ENCODE results near the gene ART3.
"Not testable (repeated sequence)": the region's sequence is repeated elsewhere in the genome, so short reads cannot be mapped to it uniquely, and the experiment has no call there.

ART3 gene

GRCh38 chr4:76074468-76074867, at the start of gene ART3:
Gene ART3 (plus strand): TSS chr4:76074709. CDS start chr4:76075890, 1,181 bp downstream.
- no peak for DNase-seq

GRCh38 chr4:76028350-76028765, 46.2 kb upstream of the ART3 start:
- peak in 1 of 3 experiments; percentile 13 for DNase-seq

GRCh38 chr4:76029300-76029699, 45.2 kb upstream of the ART3 start:
- no peak for DNase-seq

GRCh38 chr4:76035141-76035540, 39.4 kb upstream of the ART3 start:
- no peak for DNase-seq

- no peak for DNase-seq
Observed at GRCh38 chr4:76035799-76036380, 38.6 kb upstream of the ART3 start, which contains the start of gene CXCL11. Gene CXCL11 (minus strand): TSS chr4:76036070. CDS start chr4:76035987, 83 bp downstream.

GRCh38 chr4:76036855-76037254, 37.7 kb upstream of the ART3 start:
- no peak for DNase-seq

- DNase-seq, result not testable (repeated sequence)
Observed at GRCh38 chr4:76042241-76042998, 32.1 kb upstream of the ART3 start.

- not testable (repeated sequence) for DNase-seq
Observed at GRCh38 chr4:76043306-76043705, 31.2 kb upstream of the ART3 start.

- DNase-seq, result not testable (repeated sequence)
Observed at GRCh38 chr4:76044686-76045085, 29.8 kb upstream of the ART3 start.

GRCh38 chr4:76049860-76050416, 24.6 kb upstream of the ART3 start:
- not testable (repeated sequence) for DNase-seq

GRCh38 chr4:76050560-76051050, 23.9 kb upstream of the ART3 start:
- not testable (repeated sequence) for DNase-seq

- no peak for DNase-seq
Observed at GRCh38 chr4:76053730-76054129, 20.8 kb upstream of the ART3 start.

GRCh38 chr4:76055016-76055415, 19.5 kb upstream of the ART3 start:
- DNase-seq, result peak in 2 of 3 experiments; percentile 24 to 44

- DNase-seq, result no peak
Observed at GRCh38 chr4:76055421-76055820, 19.1 kb upstream of the ART3 start.

GRCh38 chr4:76058302-76058701, 16.2 kb upstream of the ART3 start:
- DNase-seq, result no peak

GRCh38 chr4:76058888-76059426, 15.6 kb upstream of the ART3 start:
- DNase-seq, result no peak

- no peak for DNase-seq
Observed at GRCh38 chr4:76059750-76060149, 14.8 kb upstream of the ART3 start.

GRCh38 chr4:76060506-76060905, 14.0 kb upstream of the ART3 start:
- no peak for DNase-seq

- DNase-seq, result no peak
Observed at GRCh38 chr4:76061421-76061820, 13.1 kb upstream of the ART3 start.

- no peak for DNase-seq
Observed at GRCh38 chr4:76061982-76062381, 12.5 kb upstream of the ART3 start.

GRCh38 chr4:76066546-76066945, 8.0 kb upstream of the ART3 start:
- no peak for DNase-seq

- DNase-seq, result peak; percentile 39 to 82 (median 75)
Observed at GRCh38 chr4:76067652-76068286, 6.7 kb upstream of the ART3 start.

GRCh38 chr4:76072760-76073159, 1.7 kb upstream of the ART3 start:
- no peak for DNase-seq
